Endothelial cell of umbilical vein (primary cell): ENCODE measurements around the gene RANGRF. TPM values are rescaled to one million over a fixed set of nuclear protein-coding genes. Genes with fewer than 3 reads are reported as not detected.

Experiments
- BruUV-seq: library from RNA; stranded (reverse); fragments of 400-500 nt; replicated peaks from 2 replicates; lab custom pipeline; 2021; lab: Mats Ljungman, UMichigan
- CTCF ChIA-PET: fragments of 300-600, 350-600 bp; sonication (Branson Sonifier 250); formaldehyde crosslinking; loops from one replicate; lab custom pipeline; 2021; ENCODE audit warnings: antibody characterized with exemption, inconsistent platforms; lab: Charles Lee
- POLR2A ChIA-PET: fragments of 300-600, 350-600 bp; sonication (Branson Sonifier 250); formaldehyde crosslinking; loops from one replicate; lab custom pipeline; 2021; ENCODE audit warnings: antibody characterized with exemption, inconsistent platforms; lab: Charles Lee
- DNase-seq: peaks from one replicate; pipeline ENCODE4 v3.0.0-alpha.2; 2011; ENCODE audit warnings: low read depth, low spot score
- FAIRE-seq: peaks from 2 replicates; lab custom pipeline; 2011; peaks lifted over from hg19 to GRCh38; lab: Jason Lieb, UNC
- H2AFZ ChIP-seq: 2 replicates; pipeline ENCODE4 v1.6.0; 2012; ENCODE audit warnings: low read depth, low read length, control low read depth, inconsistent platforms
- H3K27ac ChIP-seq: 2 replicates; pipeline ENCODE4 v1.5.1; 2011; ENCODE audit warnings: low read depth, mild to moderate bottlenecking, control low read depth, low read length, moderate library complexity; ENCODE audit not compliant: insufficient read depth
- H3K27me3 ChIP-seq, 2 experiments: 2 replicates each; pipeline versions ENCODE4 v1.6.0 to v1.6.1; 2011; ENCODE audit warnings: low read length in 2 of 2, mixed read lengths in 1 of 2; ENCODE audit not compliant: control insufficient read depth in 2 of 2, insufficient read depth in 2 of 2
- H3K36me3 ChIP-seq, 2 experiments: 2 replicates in 1 of 2; 3 replicates in 1 of 2; pipeline ENCODE4 v1.5.1; 2011; ENCODE audit warnings: low read length in 2 of 2, mild to moderate bottlenecking in 1 of 2, moderate library complexity in 1 of 2; ENCODE audit not compliant: control insufficient read depth in 2 of 2, insufficient read depth in 2 of 2; ENCODE audit errors: extremely low read depth in 1 of 2
- H3K4me1 ChIP-seq: 3 replicates; pipeline ENCODE4 v1.5.1; 2011; ENCODE audit warnings: mild to moderate bottlenecking, low read length; ENCODE audit not compliant: control insufficient read depth, insufficient read depth; ENCODE audit errors: extremely low read depth
- H3K4me2 ChIP-seq: 2 replicates; pipeline ENCODE4 v1.6.1; 2011; ENCODE audit warnings: low read length, control low read depth, mixed read lengths; ENCODE audit not compliant: insufficient read depth
- H3K4me3 ChIP-seq, 3 experiments: fragments of 200-600 bp in 1 of 3; sonication (generic), shearing (Covaris generic) in 1 of 3; replicated peaks in 1 of 3; 2 replicates each; pipeline ENCODE4 v1.5.1; 2011 to 2016; ENCODE audit warnings: control low read depth in 3 of 3, low read length in 3 of 3, mild to moderate bottlenecking in 2 of 3, inconsistent platforms in 1 of 3, low read depth in 1 of 3, moderate library complexity in 1 of 3; ENCODE audit not compliant: insufficient read depth in 1 of 3
- H3K79me2 ChIP-seq: 2 replicates; pipeline ENCODE4 v1.6.0; 2012; ENCODE audit warnings: low read length, inconsistent platforms; ENCODE audit not compliant: control insufficient read depth, insufficient read depth
- H3K9ac ChIP-seq: replicated peaks from 2 replicates; pipeline ENCODE3; 2011; ENCODE audit warnings: low read length, control low read depth; ENCODE audit not compliant: insufficient read depth; ENCODE audit errors: extremely low read depth
- H3K9me1 ChIP-seq: replicated peaks from 3 replicates; pipeline ENCODE4 v1.6.0; 2011; ENCODE audit warnings: mild to moderate bottlenecking, low read length; ENCODE audit not compliant: control insufficient read depth, insufficient read depth; ENCODE audit errors: extremely low read depth
- H3K9me3 ChIP-seq: replicated peaks from 2 replicates; pipeline ENCODE4 v1.5.1; 2012; ENCODE audit warnings: low read length, inconsistent platforms; ENCODE audit not compliant: control insufficient read depth, insufficient read depth
- H4K20me1 ChIP-seq: replicated peaks from 2 replicates; pipeline ENCODE3; 2011; ENCODE audit warnings: mild to moderate bottlenecking, low read length; ENCODE audit not compliant: control insufficient read depth, insufficient read depth; ENCODE audit errors: extremely low read depth
- CTCF ChIP-seq, 2 donors: IDR thresholded peaks; 1 replicate in 1 of 2; 2 replicates in 1 of 2; pipeline ENCODE4 v1.5.1; 2011; ENCODE audit warnings: low read length in 2 of 2, mild to moderate bottlenecking in 2 of 2, moderate library complexity in 2 of 2, control low read depth in 1 of 2, inconsistent platforms in 1 of 2, low read depth in 1 of 2; ENCODE audit not compliant: insufficient read depth in 1 of 2; ENCODE audit errors: extremely low read depth in 1 of 2
- EZH2 ChIP-seq: IDR thresholded peaks from 2 replicates; pipeline ENCODE4 v1.6.1; 2012; ENCODE audit warnings: borderline replicate concordance, low read depth, mild to moderate bottlenecking, moderate library complexity, low read length, inconsistent platforms; ENCODE audit not compliant: severe bottlenecking
- FOS ChIP-seq: IDR thresholded peaks from 2 replicates; pipeline ENCODE4 v1.6.1; 2011; ENCODE audit warnings: mild to moderate bottlenecking, low read length, moderate library complexity, borderline replicate concordance; ENCODE audit not compliant: insufficient read depth
- GATA2 ChIP-seq: IDR thresholded peaks from 2 replicates; pipeline ENCODE4 v1.7.0; 2011; ENCODE audit warnings: low read depth, mild to moderate bottlenecking, moderate library complexity, mixed read lengths, low read length; ENCODE audit not compliant: insufficient read length, insufficient read depth
- JUN ChIP-seq: IDR thresholded peaks from 2 replicates; pipeline ENCODE4 v1.6.1; 2011; ENCODE audit warnings: borderline replicate concordance, low read depth; ENCODE audit not compliant: insufficient read length, insufficient read depth
- MAX ChIP-seq: IDR thresholded peaks from 2 replicates; pipeline ENCODE4 v1.6.1; 2011; ENCODE audit not compliant: insufficient read depth, insufficient read length
- MYC ChIP-seq: IDR thresholded peaks from one replicate; pipeline ENCODE4 v1.6.1; 2011; ENCODE audit warnings: mild to moderate bottlenecking, low read depth, low read length
- POLR2A ChIP-seq: IDR thresholded peaks from 2 replicates; pipeline ENCODE4 v1.6.1; 2012; ENCODE audit warnings: low read depth, mild to moderate bottlenecking, control low read depth, low read length
- POLR2AphosphoS5 ChIP-seq: IDR thresholded peaks from 2 replicates; pipeline ENCODE4 v1.6.1; 2012; ENCODE audit warnings: low read depth, mild to moderate bottlenecking, control low read depth, low read length, moderate library complexity; ENCODE audit not compliant: insufficient read depth
- dilution Hi-C: fragments of 300-500 bp; cut with MboI; formaldehyde crosslinking; loops from one replicate; pipeline ENCODE4 v1.15.0; 2019; ENCODE audit warnings: low sequenced_read_pairs; ENCODE audit not compliant: extremely low pct_ligation_motif_present
- intact Hi-C: fragments of 100-400 bp; cut with micrococcal nuclease; formaldehyde crosslinking; loops from one replicate; pipeline ENCODE4 v1.10.0; 2022
- polyA plus RNA-seq, 4 experiments: library from polyadenylated mRNA; depleted of rRNA in 3 of 4; stranded (reverse) in 3 of 4; unstranded in 1 of 4; fragments of >200 nt; gene quantifications; 2 replicates each; pipeline versions ENCODE4 v1.2.1 to v1.2.3, GENCODE V29; 2011 to 2012; ENCODE audit warnings: missing spikeins in 1 of 4
- total RNA-seq: library from RNA; stranded (reverse); gene quantifications from 2 replicates; pipeline ENCODE4 v1.2.3, GENCODE V29; 2021

Gene RANGRF
- total and polyA plus RNA-seq, 2 donors (not counting 3 experiments of a cell fraction or from before 2014, with no cell fraction given): 36.5 to 52.7 TPM

- ChIA-PET POLR2A (no interaction called here), CTCF (no interaction called here)
- dilution Hi-C loops: no loop called here
- Histone ChIP-seq H3K27me3 (no peaks in the 10 kb centered on the region), H2AFZ (no peak overlapping the region), H3K27ac (no peak overlapping the region), H3K9me1 (no peaks in the 10 kb centered on the region), H3K9me3 (no peaks in the 10 kb centered on the region), H3K4me3 (no peak overlapping the region), H3K79me2 (no peaks in the 10 kb centered on the region), H3K4me1 (no peaks in the 10 kb centered on the region), H3K36me3 (peaks cover 0 to 1% of the 10 kb centered on the region in 2 experiments), H3K9ac (no peak overlapping the region), H4K20me1 (no peaks in the 10 kb centered on the region), H3K4me2 (no peak overlapping the region)
- no peak for TF ChIP-seq MAX
- no peak for TF ChIP-seq JUN
- no peak for TF ChIP-seq MYC
- no peak for TF ChIP-seq EZH2
- no peak for TF ChIP-seq POLR2AphosphoS5
- TF ChIP-seq POLR2A: no peak
- TF ChIP-seq GATA2: no peak
- TF ChIP-seq FOS: no peak
- TF ChIP-seq CTCF (IDR thresholded peaks at IDR 0.05; ENCODE audit: extremely low read depth in 1 of 2, insufficient read depth in 1 of 2, low read depth in 1 of 2, low read length in 2 of 2): no peak
- BruUV-seq: no TSS peak
- FAIRE-seq (no peak), DNase-seq (no peak)
- intact Hi-C loops: no loop called here
These were observed 14.5 kb upstream of the RANGRF start for GRCh38 chr17:8273884-8274444.
